DMS 273 (cell line): ENCODE data around the gene RPL15.
A peak's percentile ranks its signal among the peaks of the same experiment; 100 is the strongest.

Source experiments
- DNase-seq: peaks from one replicate; lab custom pipeline; 2025; ENCODE audit not compliant: unreplicated experiment; lab: John Stamatoyannopoulos, UW

Gene RPL15

DNA sequence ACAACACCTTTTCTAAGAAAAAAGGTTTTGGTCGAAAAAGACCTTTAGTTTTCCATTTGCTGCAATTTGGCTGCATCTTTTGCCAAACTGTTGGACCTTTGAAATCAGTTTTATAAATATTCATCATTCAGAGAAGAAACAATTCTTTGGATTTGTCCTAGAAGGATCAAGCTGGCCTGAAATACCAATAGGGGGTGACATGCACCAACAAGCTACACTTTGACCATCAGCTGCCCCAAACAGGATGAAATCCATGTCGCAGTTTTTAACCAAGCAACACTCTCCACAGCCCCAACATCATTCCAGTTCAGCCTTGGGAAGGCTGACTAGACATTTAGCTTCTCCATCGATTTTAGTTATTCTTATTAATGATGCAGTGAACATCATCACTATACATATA is 9.8 kb downstream of the RPL15 start:
- DNase-seq: peak; percentile 5

GRCh38 chr3:23928524-23928923 is 11.6 kb downstream of the RPL15 start:
- no peak for DNase-seq

GRCh38 chr3:23931597-23931996 is 14.7 kb downstream of the RPL15 start:
- no peak for DNase-seq

GRCh38 chr3:23932571-23932970 is 15.6 kb downstream of the RPL15 start:
- DNase-seq: no peak

DNA sequence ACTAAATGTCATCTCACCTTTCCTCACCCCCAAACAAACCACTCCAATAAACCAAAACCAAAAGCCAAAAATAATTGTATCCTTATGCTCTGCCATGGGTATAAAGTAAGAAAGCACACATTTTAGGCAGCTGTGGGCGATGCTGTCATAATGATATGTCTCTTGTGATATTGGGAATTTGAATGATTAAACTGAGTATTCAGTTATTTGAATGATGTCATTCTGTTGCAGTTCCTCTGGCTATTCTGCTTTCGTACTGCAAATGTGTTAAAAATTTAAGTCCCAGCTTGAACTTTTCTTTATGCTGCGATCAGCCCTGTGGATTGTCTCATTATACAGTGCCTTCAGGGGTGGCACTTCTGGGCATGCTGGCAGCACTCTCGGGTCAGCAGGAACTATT is 17.3 kb downstream of the RPL15 start:
- DNase-seq: no peak

- no peak for DNase-seq
Measured at GRCh38 chr3:23937296-23937695, 20.4 kb downstream of the RPL15 start.

DNA sequence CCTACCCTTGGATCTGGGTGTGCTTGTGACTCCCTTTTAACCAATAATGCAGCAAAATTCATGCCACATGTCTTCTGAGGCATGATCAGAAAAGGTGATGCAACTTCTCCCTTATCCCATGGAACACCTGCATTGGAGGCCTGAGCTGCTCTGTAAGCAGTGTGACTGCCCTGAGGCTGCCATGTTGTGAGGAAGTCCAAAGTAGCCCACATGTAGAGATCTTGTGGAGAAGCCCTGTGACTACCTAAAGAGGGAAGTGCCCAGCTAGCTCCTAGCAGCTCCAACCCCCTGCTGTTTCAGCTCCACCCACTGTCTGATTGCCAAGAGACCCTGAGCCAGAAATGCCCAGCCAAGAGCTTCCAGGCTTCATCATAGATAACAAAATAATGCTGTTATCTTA is 21.8 kb downstream of the RPL15 start:
- peak; percentile 14 for DNase-seq

DNA sequence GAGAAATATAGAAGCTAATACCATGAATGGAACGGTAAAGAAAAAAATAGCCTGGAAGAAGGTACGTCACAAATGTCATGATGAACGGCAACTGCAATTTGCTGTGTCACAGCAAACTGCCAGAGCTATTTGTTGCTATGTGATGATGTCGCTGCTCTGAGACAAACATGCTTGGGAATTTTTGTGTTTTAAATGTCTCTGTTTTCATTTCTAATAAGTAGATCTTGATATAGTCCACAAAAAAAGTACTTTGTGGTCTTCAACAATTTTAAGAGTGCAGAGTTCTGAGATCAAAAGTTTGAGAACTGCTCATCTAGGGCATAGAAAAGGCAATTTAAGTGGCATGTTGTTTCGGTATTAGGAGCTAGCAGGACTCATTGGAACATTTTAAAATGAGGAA is 23.8 kb downstream of the RPL15 start:
- no peak for DNase-seq

DNA sequence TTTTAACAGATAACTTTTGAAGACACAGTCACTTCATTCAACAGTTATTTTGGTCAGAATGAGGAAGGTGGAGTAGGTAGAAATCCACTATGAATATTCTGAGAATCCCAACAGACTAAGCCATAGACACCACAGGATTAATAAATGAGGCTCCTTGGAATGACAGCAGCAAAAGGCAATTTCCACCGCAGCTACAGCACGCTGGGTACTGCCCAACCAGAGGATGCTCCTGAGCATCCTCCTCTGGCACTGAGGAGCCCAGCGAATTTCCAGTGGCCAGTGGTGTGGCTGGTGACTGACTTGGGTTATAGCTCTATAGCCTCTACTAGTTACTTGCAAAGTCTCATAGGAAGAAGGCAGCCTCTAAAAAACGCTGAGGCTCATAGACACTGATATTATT is 24.5 kb downstream of the RPL15 start:
- no peak for DNase-seq

GRCh38 chr3:23942546-23942945 is 25.6 kb downstream of the RPL15 start:
- DNase-seq: no peak

DNA sequence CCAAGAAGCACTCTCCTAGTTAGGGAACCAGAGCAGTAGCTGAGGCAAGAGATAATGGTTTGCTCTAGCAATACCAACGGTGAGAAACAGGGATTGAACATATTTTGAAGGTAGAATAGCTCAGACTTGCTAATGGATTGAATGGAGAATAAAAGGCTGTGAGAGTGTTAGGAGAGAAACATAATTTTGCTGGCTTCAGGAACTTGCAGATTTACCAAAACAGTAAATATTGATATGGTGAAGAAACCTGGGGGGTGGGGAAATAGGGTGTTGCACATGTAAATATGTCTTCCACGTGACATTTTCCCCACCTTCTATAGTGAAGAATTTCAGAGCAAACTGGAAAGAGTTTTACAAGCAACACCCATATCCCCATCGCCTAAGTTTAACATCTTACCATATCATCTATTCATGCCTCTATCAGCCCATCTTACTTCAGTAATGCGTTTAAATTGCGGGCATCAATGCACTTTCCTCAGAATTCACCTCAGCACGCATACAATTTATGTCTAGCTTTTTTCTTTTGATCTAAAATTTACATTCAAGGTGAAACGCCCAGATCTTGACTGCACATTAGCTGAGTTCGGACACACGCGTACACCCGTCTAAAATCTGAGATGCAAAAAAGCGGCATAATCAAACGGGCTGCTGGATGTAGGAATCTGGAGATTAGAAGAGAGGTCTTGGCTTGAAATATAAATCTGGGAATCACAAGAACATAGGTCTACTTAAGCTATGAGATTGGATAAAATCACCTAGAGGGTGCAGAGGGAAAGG is 27.3 kb downstream of the RPL15 start:
- peak; percentile 41 for DNase-seq

- DNase-seq: peak; percentile 89
Measured at GRCh38 chr3:23944861-23945662, 28.1 kb downstream of the RPL15 start, which contains the start of gene NR1D2. TSS of gene NR1D2 (plus strand) at chr3:23945286. CDS start at chr3:23945579, 293 bp downstream.

GRCh38 chr3:23945663-23945912 is 28.7 kb downstream of the RPL15 start:
- no peak for DNase-seq

DNA sequence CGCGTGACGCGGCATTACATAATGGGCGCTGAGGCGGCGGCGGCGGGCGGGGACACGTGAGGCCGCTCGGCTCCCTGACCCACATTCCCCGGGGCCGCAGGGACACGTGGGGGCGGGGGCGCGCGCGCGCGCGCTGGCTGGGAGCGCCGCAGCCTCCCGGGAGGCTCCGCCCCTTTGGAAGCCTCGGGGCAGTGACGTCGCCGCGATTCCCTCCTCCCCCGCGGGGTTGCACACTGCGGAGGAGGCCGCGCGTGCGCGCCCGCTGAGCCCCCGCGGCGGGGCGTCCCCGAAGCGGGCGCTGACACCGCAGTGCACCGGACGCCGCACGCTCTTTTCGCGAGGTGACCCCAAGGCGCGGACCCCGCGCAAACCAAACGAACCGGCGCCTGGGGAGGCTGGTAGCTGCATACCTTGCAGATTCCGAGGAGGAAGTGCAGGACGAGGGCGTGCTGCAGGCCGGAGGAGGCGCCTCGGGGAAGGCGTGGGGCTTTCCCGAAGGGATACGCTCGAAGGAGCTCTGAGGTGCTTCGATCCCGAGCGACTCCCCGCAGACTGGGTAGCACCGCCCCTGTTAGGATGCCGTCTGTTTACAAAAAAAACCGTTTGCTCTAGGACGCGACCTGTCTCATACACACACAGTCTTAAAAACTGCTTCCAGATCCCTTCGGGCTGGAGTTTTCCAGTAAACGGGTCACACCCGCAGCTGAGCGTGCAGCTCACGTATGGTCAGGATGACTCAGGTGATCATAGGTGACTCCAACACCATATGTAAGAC is 29.2 kb downstream of the RPL15 start:
- DNase-seq: peak; percentile 97

DNA sequence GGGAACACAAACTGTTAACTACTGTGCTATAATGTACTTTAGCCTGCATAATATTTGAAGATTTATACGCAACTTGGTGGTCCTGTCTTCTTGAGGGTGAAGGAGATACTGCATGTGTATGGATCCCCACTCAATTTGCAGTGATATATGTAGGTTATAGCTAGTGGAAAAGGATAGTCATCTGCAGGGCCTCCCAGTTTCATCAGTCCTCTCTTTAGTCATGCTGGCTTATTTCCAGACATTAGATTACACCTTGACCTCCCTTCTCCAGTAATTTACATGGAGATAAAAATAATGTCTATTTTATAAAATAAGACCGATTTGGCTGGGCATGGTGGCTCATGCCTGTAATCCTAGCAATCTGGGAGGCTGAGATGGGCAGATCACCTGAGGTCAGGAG is 31.8 kb downstream of the RPL15 start:
- DNase-seq: no peak

DNA sequence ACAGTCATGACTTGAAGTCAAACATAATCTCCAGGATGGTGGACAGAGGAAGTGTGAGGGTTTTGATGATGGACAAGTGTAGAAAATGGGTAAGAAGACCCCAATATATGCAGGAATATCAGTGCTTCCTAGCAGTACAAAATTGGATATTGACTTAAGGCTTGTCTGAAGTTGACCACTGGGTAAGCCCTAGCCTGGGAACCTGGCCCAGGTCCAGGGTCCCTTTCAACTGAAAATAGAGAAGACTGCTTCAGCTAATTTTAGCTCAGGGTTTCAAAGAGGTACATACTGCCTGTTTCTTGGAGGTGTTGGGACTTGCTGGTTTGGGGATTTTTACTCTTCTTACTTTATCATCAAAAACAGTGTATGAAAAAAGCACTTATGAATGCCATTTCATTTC is 32.9 kb downstream of the RPL15 start:
- DNase-seq: peak; percentile 15

GRCh38 chr3:23950293-23950692 is 33.4 kb downstream of the RPL15 start:
- no peak for DNase-seq

GRCh38 chr3:23952646-23953045 is 35.7 kb downstream of the RPL15 start:
- no peak for DNase-seq

- DNase-seq: no peak
Measured at GRCh38 chr3:23953523-23953922, 36.6 kb downstream of the RPL15 start.

- no peak for DNase-seq
Measured at GRCh38 chr3:23954144-23954543, 37.2 kb downstream of the RPL15 start.

GRCh38 chr3:23956701-23957100 is 39.8 kb downstream of the RPL15 start:
- no peak for DNase-seq
